ENCODE measurements around the gene ICAM4. TPM values are rescaled to one million over a fixed set of nuclear protein-coding genes. Genes with fewer than 3 reads are reported as not detected.

The ICAM4 gene
- polyA plus RNA-seq, 1 of the 3 experiments (the other 2 are of a cell fraction): 0.05 TPM

DNA sequence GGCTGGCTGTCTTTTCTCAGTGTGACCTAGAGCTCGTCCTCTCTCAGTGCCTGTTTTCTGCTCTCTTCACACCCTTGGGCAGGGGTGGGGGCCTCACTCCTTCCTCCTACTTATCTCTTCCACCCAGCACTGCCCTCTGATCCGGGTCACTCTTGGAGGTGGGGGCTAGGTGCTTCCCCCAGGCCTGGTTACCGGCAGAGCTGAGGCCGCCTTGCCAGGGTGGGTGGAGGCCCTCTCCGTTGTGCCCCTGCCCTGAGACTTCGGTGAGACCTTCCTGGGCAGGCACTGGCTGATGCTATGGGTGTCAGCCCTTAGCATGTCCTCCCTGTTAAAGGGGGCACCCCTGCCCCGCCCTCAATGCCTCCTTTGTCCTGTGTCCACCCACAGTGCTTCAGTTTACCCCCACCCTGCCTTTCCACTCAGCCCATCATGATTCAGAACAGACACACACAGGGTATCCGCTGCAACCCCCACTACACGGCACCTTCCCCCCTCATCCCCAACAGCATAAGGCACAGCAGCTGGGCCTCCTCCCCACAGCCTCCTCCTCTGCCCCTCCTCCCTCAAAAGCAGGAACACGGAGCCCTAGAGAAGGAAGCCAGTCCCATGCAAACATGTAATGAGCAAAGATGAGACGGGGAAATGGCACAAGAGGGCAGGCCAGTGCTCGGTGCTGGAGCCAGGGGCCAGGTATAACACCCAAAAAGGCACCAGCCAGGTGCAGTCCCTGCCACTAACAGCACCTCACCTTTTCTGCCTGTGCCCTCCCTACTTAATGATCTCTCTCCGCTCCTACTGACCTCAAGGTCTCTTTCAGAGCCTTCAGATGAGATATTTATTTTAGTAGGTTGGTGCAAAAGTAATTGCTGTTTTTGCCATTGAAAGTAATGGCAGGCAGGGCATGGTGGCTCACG lies 13.0 kb downstream of the ICAM4 start:
- H3K9me2 ChIP-seq: no peaks in the 10 kb centered on the region
- H4K20me1 ChIP-seq (ENCODE audit: insufficient read depth): no peaks in the 10 kb centered on the region
- no peak overlapping the region for H3K27ac ChIP-seq (ENCODE audit: low read depth in 2 of 2, low read length in 1 of 2)
- no peaks in the 10 kb centered on the region for H3K27me3 ChIP-seq (ENCODE audit: insufficient read depth)
- POLR2A ChIA-PET: no interaction called here
- no peak overlapping the region for H2AFZ ChIP-seq (ENCODE audit: low read depth)
- no peak for DNase-seq
- no peak overlapping the region for H3K4me3 ChIP-seq (ENCODE audit: low read depth in 2 of 2, low read length in 1 of 2)
- H3K79me2 ChIP-seq (ENCODE audit: insufficient read depth): no peaks in the 10 kb centered on the region
- H3K9me3 ChIP-seq: no peaks in the 10 kb centered on the region
- 65% methylated on average over 11 of the region's 14 CpGs for WGBS (ENCODE audit: low lambda C conversion rate)
- H3K9ac ChIP-seq: no peak overlapping the region
- no peaks in the 10 kb centered on the region for H3K36me3 ChIP-seq (replicated peaks in 1 of 2; ENCODE audit: control insufficient read depth in 1 of 2, insufficient read depth in 2 of 2, low read length in 1 of 2)
- CTCF ChIA-PET: interaction anchor here (0.6 to 1.5 kb wide), 5 partner anchors 10 to 315 kb away, joined by 3 read pairs; partner anchors contain the start of gene ICAM5
- no peak overlapping the region for H3K4me2 ChIP-seq
- TF ChIP-seq, protein P1, sequence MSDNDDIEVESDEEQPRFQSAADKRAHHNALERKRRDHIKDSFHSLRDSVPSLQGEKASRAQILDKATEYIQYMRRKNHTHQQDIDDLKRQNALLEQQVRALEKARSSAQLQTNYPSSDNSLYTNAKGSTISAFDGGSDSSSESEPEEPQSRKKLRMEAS (IDR thresholded peaks at IDR 0.05; ENCODE audit: low read depth): no peak
- TF ChIP-seq, protein P2, sequence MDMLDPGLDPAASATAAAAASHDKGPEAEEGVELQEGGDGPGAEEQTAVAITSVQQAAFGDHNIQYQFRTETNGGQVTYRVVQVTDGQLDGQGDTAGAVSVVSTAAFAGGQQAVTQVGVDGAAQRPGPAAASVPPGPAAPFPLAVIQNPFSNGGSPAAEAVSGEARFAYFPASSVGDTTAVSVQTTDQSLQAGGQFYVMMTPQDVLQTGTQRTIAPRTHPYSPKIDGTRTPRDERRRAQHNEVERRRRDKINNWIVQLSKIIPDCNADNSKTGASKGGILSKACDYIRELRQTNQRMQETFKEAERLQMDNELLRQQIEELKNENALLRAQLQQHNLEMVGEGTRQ (IDR thresholded peaks at IDR 0.05; ENCODE audit: borderline replicate concordance, low read depth, low read length): no peak
- TF ChIP-seq ELF1 (IDR thresholded peaks at IDR 0.05): no peak
- no peak for TF ChIP-seq FOSL2 (IDR thresholded peaks at IDR 0.05; ENCODE audit: borderline replicate concordance, low read depth)
- TF ChIP-seq NFIC (IDR thresholded peaks at IDR 0.05; ENCODE audit: borderline replicate concordance): no peak
- no peak for TF ChIP-seq EZH2phosphoT487 (IDR thresholded peaks at IDR 0.05; ENCODE audit: borderline replicate concordance, low read depth)
- TF ChIP-seq CHD2 (IDR thresholded peaks at IDR 0.05; ENCODE audit: low read length, partially characterized antibody): no peak
- TF ChIP-seq TEAD4 (IDR thresholded peaks at IDR 0.05; ENCODE audit: borderline replicate concordance, insufficient read depth): no peak
- no peak for TF ChIP-seq FOXJ3 (CRISPR knock-in tag; IDR thresholded peaks at IDR 0.05)
- TF ChIP-seq NRF1 (IDR thresholded peaks at IDR 0.05; ENCODE audit: low read depth, low read length): no peak
- TF ChIP-seq MXI1 (IDR thresholded peaks at IDR 0.05; ENCODE audit: low read depth, low read length): no peak
- TF ChIP-seq, protein P3, sequence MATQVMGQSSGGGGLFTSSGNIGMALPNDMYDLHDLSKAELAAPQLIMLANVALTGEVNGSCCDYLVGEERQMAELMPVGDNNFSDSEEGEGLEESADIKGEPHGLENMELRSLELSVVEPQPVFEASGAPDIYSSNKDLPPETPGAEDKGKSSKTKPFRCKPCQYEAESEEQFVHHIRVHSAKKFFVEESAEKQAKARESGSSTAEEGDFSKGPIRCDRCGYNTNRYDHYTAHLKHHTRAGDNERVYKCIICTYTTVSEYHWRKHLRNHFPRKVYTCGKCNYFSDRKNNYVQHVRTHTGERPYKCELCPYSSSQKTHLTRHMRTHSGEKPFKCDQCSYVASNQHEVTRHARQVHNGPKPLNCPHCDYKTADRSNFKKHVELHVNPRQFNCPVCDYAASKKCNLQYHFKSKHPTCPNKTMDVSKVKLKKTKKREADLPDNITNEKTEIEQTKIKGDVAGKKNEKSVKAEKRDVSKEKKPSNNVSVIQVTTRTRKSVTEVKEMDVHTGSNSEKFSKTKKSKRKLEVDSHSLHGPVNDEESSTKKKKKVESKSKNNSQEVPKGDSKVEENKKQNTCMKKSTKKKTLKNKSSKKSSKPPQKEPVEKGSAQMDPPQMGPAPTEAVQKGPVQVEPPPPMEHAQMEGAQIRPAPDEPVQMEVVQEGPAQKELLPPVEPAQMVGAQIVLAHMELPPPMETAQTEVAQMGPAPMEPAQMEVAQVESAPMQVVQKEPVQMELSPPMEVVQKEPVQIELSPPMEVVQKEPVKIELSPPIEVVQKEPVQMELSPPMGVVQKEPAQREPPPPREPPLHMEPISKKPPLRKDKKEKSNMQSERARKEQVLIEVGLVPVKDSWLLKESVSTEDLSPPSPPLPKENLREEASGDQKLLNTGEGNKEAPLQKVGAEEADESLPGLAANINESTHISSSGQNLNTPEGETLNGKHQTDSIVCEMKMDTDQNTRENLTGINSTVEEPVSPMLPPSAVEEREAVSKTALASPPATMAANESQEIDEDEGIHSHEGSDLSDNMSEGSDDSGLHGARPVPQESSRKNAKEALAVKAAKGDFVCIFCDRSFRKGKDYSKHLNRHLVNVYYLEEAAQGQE (IDR thresholded peaks at IDR 0.05; ENCODE audit: low read depth, low read length): no peak
- TF ChIP-seq SMC3 (IDR thresholded peaks at IDR 0.05; ENCODE audit: low read depth, low read length): no peak
- TF ChIP-seq RCOR1 (IDR thresholded peaks at IDR 0.05; ENCODE audit: low read length): no peak
- peaks cover 4% of the 10 kb centered on the region for H3F3A ChIP-seq (replicated peaks; ENCODE audit: insufficient read depth)
- H3K4me1 ChIP-seq (ENCODE audit: control insufficient read depth in 1 of 2, insufficient read depth in 2 of 2, low read depth in 1 of 2, low read length in 1 of 2): no peaks in the 10 kb centered on the region; a peak in 1 of 4 replicates
